ENCODE data around the gene PCSK4. TPM values are rescaled to one million over a fixed set of nuclear protein-coding genes. Genes with fewer than 3 reads are reported as not detected.
"Not testable (repeated sequence)": the region's sequence is repeated elsewhere in the genome, so short reads cannot be mapped to it uniquely, and the experiment has no call there.

The PCSK4 gene
- total RNA-seq, 2 donors from 2014 or later: 13.3 to 16.6 TPM

DNA sequence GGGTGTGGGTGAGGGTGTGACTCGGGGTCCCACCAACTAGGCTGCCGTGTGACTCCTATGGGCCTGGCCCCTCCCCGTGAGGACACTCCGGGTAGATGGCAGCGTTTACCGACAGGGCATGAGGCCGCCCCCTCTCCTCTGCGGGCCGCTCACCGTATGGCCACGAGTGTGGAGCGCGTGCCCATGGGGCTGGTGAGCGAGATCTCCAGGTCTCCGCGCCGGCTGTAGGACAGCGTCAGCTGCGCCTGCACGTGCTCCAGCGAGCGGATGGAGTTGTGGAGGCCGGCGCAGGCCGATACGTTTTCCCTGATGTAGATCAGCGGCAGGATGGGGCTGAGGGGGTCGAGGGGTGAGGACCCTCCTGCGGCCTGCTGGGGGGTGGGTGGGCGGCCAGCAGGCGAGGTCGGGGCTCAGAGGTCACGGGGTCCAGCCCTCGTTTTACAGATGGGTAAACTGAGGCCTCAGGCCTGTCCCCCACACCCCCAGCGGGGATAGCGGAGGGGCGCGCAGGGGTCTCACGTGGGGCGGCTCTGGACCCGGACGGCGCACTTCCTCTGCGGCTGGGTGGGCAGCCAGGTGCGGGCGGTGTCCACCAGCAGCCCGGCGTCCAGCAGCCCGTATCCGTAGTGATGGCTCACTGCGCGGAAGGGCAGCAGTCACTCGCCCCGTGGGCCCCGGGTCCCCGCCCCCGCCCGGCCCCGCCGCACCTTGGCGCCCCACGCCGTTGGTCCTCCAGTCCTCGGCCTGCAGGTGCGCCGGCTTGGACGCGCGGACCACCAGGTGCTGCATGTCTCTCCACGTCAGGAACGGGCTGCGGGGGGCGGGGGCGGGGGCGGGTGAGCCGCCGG is 6.8 kb downstream of the PCSK4 start:
- H3K4me1 Mint-ChIP-seq (ENCODE audit: low read depth): peaks cover 12% of the 10 kb centered on the region
- no peak for ATAC-seq (replicated peaks in 1 of 2)
- no peaks in the 10 kb centered on the region for H3K27me3 Mint-ChIP-seq (ENCODE audit: low read depth)
- H3K4me3 Mint-ChIP-seq: no peak overlapping the region
- peaks cover 2 to 4% of the 10 kb centered on the region in 2 donors for H3K36me3 Mint-ChIP-seq (ENCODE audit: insufficient read depth in 2 of 2)
- no peak overlapping the region for H3K27ac Mint-ChIP-seq
- no peak for DNase-seq
- H3K9me3 Mint-ChIP-seq: no peaks in the 10 kb centered on the region

DNA sequence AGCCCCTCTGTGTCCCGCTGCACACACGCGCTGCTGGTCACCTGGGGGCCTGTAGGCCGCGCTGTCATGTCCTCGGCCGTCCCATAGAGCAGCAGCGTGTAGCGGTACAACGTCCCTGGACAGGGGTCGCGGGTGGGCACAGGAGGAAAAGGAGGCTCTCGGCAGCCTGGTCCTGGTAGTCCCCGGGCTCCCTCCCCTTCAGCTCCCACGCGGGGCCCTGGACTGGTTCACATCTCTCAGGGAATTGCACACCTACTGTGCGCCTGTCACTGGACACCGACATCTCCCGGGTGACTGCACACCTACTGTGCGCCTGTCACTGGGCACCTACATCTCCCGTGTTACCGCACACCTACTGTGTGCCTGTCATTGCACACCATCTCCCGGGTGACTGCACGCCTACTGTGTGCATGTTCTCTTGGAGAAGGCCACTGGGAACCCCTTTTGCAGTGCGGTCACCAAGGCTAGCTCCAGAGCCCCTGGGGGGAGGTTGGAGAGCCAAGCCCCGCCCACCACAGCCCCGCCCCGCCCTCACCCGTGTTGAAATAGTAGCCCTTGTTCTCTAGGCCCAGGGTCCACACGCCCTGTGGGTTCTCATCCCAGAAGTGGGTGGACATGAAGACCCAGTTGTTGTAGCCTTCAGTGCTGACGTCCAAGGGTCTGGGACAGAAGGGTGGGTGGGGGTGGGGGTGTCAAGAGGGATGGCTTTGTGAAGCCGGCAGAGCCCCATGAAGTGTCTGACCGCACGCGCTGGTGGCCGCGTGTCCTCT is 7.6 kb downstream of the PCSK4 start:
- Mint-ChIP-seq H3K4me1 (ENCODE audit: low read depth) (peaks cover 20% of the 10 kb centered on the region), H3K36me3 (ENCODE audit: insufficient read depth in 2 of 2) (peaks cover 2 to 6% of the 10 kb centered on the region in 2 donors), H3K27me3 (ENCODE audit: low read depth) (no peaks in the 10 kb centered on the region), H3K27ac (no peak overlapping the region), H3K9me3 (no peaks in the 10 kb centered on the region), H3K4me3 (no peak overlapping the region)
- DNase-seq (no peak), ATAC-seq (replicated peaks in 1 of 2) (no peak)

DNA sequence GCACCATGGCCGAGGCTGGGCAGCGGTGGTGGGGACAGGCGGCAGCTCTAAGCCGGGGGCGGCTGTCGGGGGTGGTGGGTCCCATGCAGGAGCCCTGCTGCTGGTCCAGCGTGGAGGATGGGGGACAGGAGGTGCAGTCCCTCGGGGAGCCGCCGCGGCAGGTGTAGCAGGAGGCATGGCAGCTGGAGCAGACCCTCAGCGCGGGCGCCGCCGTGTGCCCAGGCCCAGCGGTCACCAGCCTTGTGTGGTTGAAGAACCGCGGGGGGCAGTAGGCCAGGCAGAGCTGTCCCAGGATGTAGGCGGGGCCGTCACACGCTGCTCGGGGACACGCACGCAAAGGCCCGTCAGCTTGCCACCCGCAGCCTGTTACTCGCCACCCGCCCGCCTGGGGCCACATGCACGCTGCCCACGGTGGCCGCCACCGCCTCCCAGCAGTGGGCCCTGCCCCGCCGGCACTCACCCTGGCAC is 8.2 kb downstream of the PCSK4 start:
- Mint-ChIP-seq H3K4me1 (ENCODE audit: low read depth) (peaks cover 26% of the 10 kb centered on the region), H3K27me3 (ENCODE audit: low read depth) (no peaks in the 10 kb centered on the region), H3K4me3 (no peak overlapping the region), H3K9me3 (no peaks in the 10 kb centered on the region), H3K36me3 (ENCODE audit: insufficient read depth in 2 of 2) (peaks cover 2 to 6% of the 10 kb centered on the region in 2 donors), H3K27ac (no peak overlapping the region)
- no peak for ATAC-seq (replicated peaks in 1 of 2)
- no peak for DNase-seq

DNA sequence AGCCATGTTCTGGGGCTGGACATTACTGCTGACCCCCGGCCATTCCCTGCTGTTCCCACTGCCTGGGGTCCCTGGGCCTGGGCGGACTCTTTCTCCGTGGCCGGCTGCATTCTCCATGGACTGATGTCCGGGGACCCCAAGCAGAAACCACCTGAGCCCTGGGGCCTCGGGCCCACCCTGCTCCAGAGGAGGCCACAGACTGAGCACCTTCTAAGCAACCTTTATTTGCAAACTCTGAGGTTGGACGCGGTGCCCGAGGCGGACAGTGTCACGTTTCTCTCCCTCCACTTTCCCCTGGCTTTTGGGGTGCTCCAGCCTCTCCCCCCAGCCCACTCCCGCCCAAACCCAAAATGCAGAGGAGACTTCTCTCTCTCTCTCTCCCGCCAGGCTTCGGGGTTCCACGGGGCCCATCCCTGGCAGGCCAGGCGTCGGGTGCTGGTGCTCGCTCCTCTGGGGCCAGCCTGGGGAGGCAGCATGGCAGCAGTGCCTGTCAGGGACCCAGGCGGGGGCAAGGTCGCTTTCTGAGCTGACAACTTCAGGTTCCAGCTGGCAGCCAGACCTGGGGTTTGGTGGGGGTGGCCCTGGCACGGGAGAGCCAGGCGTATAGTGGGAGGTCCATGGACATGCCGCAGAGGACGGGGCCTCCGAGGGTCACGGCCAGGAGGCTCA is 8.8 kb downstream of the PCSK4 start:
- no peak for ATAC-seq (replicated peaks in 1 of 2)
- no peak for DNase-seq
- Mint-ChIP-seq H3K9me3 (no peaks in the 10 kb centered on the region), H3K4me1 (ENCODE audit: low read depth) (peaks cover 31% of the 10 kb centered on the region), H3K36me3 (ENCODE audit: insufficient read depth in 2 of 2) (peaks cover 2 to 6% of the 10 kb centered on the region in 2 donors), H3K27ac (no peak overlapping the region), H3K4me3 (no peak overlapping the region), H3K27me3 (ENCODE audit: low read depth) (no peaks in the 10 kb centered on the region)

DNA sequence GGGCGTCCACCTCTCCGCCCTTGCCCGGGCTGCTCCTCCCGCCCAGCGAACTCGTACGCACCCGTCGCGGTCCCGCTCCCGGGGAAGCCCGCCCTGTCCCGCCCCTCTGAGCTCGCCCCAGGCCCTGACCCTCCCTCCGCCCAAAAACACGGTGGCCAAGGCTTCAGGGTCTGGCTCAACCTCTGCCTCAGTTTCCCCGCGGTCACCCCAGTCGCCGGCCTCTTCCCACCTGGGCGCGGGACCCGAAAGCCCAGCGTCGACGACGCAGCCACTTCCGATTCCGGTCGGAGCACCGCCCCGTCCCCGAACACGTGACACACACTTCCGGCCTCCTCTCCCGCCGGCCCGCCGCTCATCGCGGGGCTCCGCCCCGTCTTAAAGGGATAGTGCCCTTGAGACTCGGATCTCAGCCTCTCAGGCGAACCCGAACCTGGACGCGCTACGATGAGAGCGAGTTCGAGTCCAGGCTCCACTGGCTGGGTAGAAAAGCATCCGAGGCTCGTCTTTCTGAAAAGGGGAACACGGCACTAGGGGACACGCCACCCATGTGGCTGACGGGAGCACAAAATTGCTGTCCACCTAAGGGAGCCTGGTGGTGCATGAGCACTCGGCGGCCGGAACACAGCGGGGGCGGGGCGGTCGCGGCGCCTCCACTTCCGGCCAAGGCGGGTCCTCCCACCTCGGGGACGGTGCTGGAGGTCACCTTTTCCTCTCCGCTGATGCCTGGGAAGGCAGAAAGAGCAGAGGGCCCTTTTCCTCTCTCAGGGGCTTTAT is 11.0 kb downstream of the PCSK4 start, which contains the start of gene C19orf25:
Gene C19orf25, minus strand, starts transcription at position 282 of the 774 bp plus-strand sequence. CDS start 312 bp downstream, outside the sequence.
- Mint-ChIP-seq H3K9me3 (no peaks in the 10 kb centered on the region), H3K27me3 (ENCODE audit: low read depth) (no peaks in the 10 kb centered on the region), H3K27ac (peak within 1 kb of the TSS; percentile 77), H3K4me3 (peak within 1 kb of the TSS; percentile 90 to 99), H3K36me3 (ENCODE audit: insufficient read depth in 2 of 2) (peaks cover 2 to 6% of the 10 kb centered on the region in 2 donors), H3K4me1 (ENCODE audit: low read depth) (peaks cover 31% of the 10 kb centered on the region)
- DNase-seq: peak; percentile 96 to 97
- peak; percentile 98 to 99 for ATAC-seq (replicated peaks in 1 of 2)

DNA sequence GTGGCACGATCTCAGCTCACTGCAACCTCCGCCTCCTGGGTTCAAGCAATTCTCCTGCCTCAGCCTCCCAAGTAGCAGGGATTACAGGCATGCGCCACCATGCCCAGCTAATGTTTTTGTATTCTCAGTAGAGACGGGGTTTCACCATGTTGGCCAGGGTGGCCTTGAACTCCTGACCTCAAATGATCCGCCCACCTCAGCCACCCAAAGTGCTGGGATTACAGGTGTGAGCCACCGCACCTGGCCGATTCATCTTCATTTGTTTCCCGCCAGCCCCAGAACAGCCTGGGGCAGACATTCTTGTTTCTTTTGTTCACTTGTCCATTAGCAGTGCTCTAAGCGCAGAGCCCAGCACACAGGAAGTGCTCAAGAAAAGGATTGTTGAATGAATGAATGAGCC is 13.1 kb downstream of the PCSK4 start:
- not testable (repeated sequence) for H3K36me3 Mint-ChIP-seq (ENCODE audit: insufficient read depth in 2 of 2); DNase-seq; H3K27me3 Mint-ChIP-seq (ENCODE audit: low read depth); ATAC-seq (replicated peaks in 1 of 2); H3K9me3 Mint-ChIP-seq; H3K27ac Mint-ChIP-seq
- H3K4me1 Mint-ChIP-seq (ENCODE audit: low read depth): peaks cover 31% of the 10 kb centered on the region
- H3K4me3 Mint-ChIP-seq: peak overlapping the region in 1 of 2 donors; percentile 8

DNA sequence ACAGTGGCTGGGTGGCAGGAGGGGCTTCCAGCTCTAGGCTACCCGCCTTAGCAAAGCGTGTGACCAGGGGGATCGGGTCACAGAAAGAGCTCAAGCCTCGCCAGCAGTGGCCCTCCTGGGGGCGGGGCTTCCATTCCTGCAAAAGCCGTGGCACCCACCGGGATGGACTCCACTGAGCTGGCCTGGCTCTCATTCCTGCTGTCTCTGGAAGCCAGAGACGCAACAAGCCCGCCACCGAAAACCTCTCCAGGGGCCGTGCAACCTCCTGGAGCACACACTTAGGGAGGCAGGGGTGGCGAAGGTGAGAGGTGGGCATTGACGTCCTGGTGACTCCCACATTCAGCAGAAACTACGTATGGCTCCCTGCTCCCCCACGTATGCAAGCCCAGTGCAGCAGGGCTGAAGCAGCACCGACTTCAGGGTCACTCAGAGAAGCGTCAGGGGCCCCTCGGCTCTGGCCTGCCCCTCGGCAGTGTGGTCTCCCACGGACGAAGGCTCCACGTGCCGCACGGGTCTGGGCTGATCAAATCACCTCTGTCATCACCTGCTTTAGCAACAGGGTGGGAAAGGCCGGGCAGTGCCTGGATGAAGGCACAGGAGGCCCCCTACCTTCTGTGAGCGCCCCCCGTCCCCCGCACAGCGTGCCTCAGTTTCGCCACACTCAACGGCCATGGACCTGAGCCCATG is 14.3 kb downstream of the PCSK4 start:
- ATAC-seq (replicated peaks in 1 of 2): no peak
- Mint-ChIP-seq H3K4me3 (no peak overlapping the region), H3K27ac (no peak overlapping the region)

DNA sequence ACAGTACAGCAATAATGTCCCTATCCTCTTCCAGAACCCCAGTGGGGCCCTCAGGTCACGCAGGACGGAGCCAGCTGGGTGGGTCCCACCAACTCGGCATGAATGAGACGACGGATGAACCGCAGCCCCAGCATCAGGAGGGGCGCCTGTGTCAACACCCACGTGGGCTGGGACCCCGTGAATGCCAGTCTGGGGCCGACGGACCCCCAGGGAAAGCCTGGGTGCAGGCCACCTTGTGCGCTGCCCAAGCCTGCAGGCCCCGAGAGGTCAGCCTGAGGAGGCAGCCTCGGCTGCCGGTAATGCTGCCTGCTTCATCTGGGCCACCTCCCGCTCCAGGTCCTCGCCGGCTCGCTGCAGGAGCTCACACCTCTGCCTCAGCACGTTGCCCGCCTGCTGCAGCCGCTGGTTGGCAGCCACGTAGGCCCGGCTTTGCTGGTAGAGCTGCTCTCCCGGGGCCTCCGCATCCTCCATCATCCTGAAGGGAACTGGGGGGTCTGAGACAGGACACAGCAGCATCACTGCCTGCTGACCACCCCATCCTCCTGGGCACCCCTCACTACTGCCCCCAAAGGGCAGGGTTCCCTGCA is 15.3 kb downstream of the PCSK4 start:
- ATAC-seq (replicated peaks in 1 of 2) (no peak), DNase-seq (no peak)
- Mint-ChIP-seq H3K36me3 (ENCODE audit: insufficient read depth in 2 of 2) (peaks cover 2 to 6% of the 10 kb centered on the region in 2 donors), H3K9me3 (no peaks in the 10 kb centered on the region), H3K27me3 (ENCODE audit: low read depth) (peaks cover 6% of the 10 kb centered on the region), H3K4me1 (ENCODE audit: low read depth) (peaks cover 35% of the 10 kb centered on the region), H3K27ac (no peak overlapping the region), H3K4me3 (no peak overlapping the region)

More for the DNA sequence above, 14.3 kb downstream of the PCSK4 start:
- Mint-ChIP-seq H3K27me3 (ENCODE audit: low read depth) (peaks cover 6% of the 10 kb centered on the region), H3K4me1 (ENCODE audit: low read depth) (peaks cover 31% of the 10 kb centered on the region), H3K36me3 (ENCODE audit: insufficient read depth in 2 of 2) (peaks cover 2 to 6% of the 10 kb centered on the region in 2 donors), H3K9me3 (no peaks in the 10 kb centered on the region)
- no peak for DNase-seq

DNA sequence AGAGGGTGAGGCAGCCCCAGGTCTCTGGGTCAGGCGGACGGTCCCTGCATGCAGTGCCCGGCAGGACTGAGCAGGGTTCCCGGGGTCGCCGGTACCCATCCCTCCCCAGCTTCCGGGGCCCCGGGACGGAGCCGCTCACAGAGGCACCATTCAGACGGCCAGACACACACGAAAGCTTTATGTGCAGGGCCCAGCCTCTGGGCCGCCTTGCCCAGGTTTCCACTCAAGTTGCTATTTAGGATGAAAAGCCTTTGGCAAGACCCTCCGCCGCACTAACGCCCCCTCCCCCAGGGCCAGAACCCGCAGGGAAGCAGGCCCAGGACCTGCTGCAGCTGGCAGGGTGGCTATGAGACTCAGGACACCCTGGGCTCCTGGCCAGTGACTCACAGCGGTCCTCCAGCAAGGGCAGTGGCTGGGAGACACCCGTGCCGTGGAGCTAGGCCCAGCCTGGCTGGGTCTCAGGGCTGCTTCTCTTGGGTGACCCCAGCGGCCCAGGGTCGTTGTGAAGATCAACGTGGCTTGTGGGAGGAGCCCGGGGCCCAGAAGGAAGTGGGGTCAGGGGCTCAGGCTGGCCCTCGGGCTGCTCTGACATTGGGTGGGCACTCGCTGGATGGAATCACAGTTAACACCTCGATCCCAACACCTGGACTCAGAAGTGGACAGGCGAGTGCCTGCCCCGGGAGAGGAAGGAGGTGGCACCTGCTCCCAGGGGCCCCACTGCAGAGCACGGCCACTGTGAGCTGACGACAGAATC is 16.0 kb downstream of the PCSK4 start:
- DNase-seq (no peak), ATAC-seq (replicated peaks in 1 of 2) (no peak)
- Mint-ChIP-seq H3K27me3 (ENCODE audit: low read depth) (peaks cover 6% of the 10 kb centered on the region), H3K27ac (no peak overlapping the region), H3K4me1 (ENCODE audit: low read depth) (peaks cover 28% of the 10 kb centered on the region), H3K4me3 (no peak overlapping the region), H3K9me3 (no peaks in the 10 kb centered on the region), H3K36me3 (ENCODE audit: insufficient read depth in 2 of 2) (peaks cover 2 to 5% of the 10 kb centered on the region in 2 donors)

DNA sequence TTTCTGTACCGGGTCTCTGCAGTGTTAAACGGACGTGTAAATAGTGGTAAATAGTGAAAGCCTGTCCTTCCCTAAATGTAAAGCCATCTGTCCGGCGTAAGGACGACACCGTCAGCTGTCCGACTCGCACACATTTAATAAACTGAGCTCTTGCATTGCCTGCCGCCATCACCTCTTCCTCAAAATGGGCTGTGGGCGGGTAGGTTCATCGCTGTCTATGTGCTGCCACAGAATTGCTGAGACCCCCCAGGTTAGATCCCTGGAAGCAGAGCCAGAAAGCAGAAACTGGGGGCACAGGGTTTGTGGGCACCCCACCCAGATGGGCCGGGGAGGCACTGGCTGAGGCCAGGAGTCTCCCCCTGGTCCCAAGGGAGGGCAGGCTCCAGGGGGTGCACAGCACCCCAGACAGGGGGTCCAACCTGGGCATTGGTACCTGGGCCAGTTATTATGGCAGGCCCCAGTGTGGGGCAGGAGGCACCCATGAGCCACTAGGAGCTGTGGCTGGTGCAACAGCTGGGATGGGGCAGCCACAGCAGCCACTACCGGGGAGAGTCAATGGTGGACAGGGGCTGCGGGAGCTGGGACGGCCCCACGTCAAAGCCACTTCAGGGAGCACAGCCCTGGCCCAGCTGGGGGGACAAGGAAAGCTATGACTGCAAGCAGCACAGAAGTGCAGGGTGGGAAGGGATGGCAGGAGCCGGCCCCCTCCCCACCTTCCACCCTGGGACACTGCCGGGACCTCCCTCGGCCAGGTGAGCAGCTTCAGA is 16.9 kb downstream of the PCSK4 start:
- no peak overlapping the region for H3K4me3 Mint-ChIP-seq
- H3K4me1 Mint-ChIP-seq (ENCODE audit: low read depth): peaks cover 22% of the 10 kb centered on the region
- DNase-seq (no peak), ATAC-seq (replicated peaks in 1 of 2) (no peak)
- no peaks in the 10 kb centered on the region for H3K9me3 Mint-ChIP-seq
- H3K27me3 Mint-ChIP-seq (ENCODE audit: low read depth): peaks cover 6% of the 10 kb centered on the region
- peaks cover 0 to 1% of the 10 kb centered on the region in 2 donors for H3K36me3 Mint-ChIP-seq (ENCODE audit: insufficient read depth in 2 of 2)
- H3K27ac Mint-ChIP-seq: no peak overlapping the region

Measured in activated T-cell treated with anti-CD3 and anti-CD28 coated beads, Interleukin-2, amount 50 U/mL, for 72 hours (primary cell).